HG02884 (cell line): ENCODE results near the gene DNAH1.

ENCODE experiments used
- ATAC-seq: cut with Tn5 transposase; IDR thresholded peaks from one replicate; pipeline ENCODE4 v1.9.1; 2021; ENCODE audit warnings: mild to moderate bottlenecking, moderate library complexity; ENCODE audit not compliant: unreplicated experiment

DNAH1 gene

DNA sequence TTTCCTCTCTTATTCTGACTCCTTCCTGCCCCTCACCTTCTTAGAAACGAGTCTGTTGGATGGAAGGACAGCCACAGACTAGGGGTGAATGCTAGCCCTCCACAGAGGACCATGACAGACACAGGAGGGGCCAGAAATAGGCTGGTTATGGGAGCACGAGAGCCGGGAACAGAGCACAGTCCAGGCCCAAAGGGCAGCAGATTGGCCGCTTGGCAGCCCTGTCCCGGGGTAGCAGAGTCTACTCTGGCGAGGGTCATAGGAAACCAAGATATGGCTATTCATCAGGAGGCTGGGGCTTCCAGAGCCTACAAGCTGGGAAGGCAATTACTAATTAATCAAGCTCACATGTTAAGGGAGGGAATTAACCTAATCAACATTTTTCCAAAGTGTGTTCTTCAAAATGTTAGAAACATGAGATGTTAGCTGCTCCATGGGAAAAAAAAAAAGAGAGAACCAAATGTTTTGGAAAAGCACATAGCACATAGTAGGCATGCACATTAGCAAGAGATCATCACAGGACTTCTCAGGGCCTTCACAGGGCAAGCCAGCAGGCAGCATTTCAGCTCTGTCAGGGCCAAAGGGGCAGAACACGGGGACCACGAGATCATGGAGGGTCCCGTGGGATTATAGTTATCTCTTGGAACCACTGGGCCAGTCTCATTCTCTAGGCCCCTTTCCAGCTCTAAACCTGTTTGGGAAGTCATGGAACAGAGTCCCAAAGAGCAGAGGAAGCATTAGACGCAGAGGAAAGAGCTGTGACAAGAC is 115.5 kb downstream of the DNAH1 start:
- ATAC-seq, result no peak

GRCh38 chr3:52432225-52432624 is 116.1 kb downstream of the DNAH1 start:
- ATAC-seq, result no peak

DNA sequence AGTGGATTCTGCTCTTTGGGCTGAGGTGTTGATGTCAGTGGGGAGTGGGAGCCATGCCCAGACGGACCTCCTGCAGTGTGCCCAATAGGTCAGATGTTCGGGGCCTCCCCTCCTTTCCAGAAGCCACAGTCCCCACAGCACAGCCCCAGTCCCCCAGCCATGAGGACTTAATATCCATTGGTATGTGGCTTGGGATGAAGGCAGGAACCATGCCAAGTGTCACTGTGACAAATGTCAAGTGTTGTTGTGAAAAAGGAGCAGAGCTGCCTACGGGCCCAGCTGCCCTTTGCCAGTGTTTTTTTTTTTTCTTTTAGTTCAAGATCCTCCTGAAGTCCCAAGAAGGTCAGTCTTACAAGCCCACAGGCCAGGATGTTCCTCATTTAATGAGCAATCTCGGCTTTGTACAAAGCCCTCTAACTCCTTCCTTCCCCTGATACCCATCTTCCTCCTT is 116.6 kb downstream of the DNAH1 start:
- no peak for ATAC-seq

GRCh38 chr3:52433328-52433995 is 117.3 kb downstream of the DNAH1 start:
- ATAC-seq, result no peak

DNA sequence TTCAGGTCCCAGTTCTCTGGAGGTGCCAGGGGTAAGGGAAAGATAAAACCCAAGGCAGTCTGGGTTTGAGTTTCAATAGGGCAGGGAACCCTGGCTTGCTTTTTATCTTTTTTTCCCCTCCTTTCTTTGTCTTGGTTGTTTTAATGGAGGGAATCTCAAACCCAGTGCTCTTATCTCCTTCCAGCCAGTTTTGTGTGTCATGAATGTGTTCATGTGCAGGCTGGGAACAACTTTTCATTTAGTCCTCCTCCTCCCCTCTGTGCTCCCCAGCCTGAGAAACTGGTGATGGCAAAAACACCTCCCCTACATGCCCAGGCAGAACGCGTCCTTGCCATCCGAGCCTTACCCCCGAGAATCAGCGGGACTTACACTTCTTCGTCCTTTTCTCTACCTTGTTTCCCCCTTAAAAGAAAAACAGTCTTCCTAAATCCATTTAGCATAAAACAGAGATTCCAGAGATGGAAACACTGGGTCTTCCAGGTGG is 117.9 kb downstream of the DNAH1 start:
- no peak for ATAC-seq

- no peak for ATAC-seq
These were observed 118.5 kb downstream of the DNAH1 start for GRCh38 chr3:52434491-52435115.

GRCh38 chr3:52435246-52436101 is 119.4 kb downstream of the DNAH1 start:
- ATAC-seq, result no peak

DNA sequence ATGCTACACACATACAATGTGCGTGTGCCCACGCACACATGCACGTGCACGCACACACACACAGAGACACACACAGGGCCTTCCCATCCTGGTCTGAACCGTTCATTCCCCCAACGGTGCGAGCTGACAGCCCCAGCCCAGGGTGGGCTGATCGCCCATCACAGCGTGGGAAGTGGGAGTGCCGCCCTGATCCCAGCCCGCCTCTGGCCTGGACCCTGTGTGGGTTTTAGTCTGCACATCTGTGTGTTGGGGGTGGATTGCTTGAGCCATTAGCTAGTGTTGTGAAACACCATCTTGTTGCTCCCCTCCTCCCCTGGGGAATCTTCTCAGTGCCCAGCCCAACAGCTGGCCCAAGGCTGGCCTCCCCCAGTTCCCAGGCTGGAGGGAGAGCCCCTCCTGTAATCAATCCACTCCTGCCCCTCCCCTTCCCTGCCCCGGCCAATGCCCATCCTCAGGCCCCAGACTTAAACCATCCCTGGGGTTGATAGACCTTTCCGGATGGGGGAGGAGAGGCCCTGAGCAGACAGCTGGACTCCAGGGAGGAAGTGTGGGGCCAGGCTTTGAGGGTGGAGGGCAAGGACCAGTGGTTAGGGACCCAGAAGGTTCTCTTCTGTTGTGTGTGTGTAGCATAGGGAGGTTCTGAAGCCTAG is 120.5 kb downstream of the DNAH1 start:
- ATAC-seq, result no peak

DNA sequence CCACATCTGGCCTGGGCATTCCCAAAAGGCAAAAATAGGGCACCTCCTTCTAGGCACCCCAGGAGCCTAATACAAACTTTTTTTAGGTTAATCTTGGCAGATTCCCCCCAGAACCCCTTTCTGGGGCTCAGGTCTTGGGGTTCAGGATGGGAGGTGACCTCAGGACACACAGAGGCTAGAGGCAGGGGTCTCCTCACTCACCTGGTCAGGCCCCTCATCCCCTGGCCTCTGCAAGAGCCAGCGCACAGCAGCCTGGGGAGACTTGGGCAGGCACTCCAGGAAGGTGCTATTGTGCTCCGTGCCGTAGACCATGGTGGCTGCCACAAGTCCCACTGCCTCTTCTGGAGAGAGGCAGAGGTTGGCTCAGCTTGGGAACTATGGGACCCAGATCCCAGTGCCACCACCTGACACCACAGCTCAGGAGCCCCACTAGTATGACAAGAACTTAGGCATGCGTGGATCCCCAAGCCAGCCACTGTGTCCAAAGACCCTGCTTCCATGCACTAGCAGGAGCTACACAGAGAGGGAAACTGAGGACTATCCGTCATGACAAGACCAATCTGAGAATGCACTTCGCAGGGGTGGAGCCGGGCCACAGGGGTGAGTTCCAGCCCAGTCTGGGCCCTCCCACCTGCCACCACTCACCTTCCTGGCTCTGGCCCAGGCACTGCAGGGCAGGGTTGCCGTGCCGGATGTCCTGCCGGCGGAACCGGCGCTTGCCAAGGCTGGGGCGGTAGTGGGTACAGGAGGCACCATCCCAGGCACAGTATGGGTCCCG is 121.4 kb downstream of the DNAH1 start:
- ATAC-seq, result no peak

DNA sequence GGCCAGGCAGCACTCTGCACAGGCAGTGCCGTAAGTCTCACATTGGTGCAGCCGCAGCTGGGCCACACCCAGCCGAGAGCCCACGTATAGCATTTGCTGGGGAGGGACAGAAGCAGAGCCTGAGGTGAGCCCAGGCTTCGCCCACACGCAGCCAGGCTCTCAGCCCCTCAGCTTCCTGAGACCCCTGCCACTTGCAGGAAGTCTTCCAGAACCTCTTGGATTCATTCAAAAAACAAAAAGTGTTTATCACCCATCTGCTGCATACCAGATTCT is 121.9 kb downstream of the DNAH1 start:
- ATAC-seq, result no peak

DNA sequence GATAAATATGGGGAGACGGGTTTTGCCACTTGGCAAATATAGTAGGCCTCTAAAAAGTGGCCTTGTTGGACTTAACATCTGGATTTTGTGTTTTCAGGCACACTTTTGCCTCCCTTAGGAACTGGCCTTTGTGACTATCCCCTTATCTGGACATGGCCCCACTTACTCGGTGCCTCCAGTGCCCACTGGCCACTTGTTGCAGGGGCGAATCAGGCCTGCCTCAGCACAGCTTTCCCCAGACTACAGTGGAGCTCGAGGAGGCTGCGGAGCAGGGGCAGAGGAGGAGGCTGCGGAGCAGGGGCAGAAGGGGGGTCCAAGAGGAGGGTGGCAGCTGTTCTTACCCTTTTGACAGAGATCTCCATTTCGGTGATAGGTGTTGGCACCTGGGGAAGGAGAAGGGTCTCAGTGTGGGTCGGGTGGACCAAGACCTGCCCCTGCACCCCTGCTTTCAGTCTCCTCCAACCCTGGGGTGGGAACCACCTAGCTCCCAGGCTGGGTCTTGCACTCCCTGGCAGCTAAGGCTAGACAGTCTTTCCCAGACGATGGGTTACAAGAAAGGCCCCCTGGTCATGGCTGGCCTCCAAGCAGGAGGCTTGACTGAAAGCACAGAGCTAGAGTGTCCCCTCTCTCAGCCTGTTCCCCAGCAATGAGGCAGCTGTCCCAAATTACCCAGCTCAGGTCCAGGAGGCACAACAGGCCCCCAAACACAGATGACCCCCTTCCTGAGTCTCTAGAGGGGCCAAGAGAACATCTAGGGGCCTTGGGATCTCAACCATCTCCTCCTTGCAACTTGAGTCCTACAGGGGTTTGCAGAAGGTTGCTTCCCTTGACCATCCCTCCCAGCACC is 122.7 kb downstream of the DNAH1 start:
- no peak for ATAC-seq

GRCh38 chr3:52439426-52440248 is 123.5 kb downstream of the DNAH1 start:
- ATAC-seq, result no peak

- no peak for ATAC-seq
These were observed 124.1 kb downstream of the DNAH1 start for GRCh38 chr3:52440249-52440551.

DNA sequence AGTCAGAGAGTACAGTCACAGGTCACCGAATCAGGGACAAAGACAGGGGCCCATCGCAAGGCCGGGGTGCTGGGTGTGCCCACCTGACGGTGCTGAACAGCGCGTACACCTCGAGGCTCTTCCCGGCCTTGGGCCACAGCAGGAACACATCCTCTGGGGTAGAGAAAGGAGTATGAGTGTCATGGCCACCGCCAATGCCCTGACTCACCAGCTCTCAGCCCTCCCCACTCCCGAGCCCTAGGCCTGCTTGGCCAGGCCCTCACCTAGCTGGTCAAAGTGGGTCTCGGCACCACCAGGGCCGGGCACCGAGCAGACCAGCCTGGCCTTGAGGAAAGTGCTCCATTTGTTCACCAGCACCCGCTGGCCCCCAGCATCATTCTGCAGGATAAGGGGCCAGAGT is 124.6 kb downstream of the DNAH1 start:
- ATAC-seq, result no peak

DNA sequence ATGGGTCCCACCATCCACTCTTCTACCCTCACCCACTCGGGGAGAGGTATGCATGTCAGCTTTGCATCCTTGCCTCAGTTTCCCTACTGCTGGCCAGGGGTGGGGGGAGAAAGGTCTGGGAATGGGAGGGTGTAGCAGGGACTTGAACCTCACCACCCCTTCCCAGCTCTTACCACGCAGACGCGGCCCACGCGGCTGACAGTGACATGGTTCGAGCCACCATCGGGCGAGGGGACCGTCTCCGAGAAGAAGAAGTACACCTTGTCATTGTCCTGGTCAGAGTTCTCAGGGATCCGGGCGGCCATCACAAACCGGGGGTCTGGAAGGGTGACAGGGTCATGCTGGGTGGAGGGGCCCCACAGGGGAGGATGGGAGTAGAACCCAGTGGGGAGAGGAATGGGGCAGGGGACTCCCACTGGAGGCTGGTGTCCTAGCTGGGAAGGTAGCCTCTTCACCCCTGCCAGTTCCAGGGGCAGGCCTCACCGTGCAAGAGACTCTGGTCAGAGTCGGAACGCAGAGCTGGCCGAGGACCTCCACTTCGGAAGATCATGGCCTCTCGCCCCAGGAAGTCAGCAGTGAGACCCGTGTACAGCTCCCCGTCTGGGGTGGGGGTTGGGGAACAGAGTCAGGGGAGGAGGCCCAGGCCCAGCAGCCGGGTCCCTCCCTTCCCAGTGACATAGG is 125.1 kb downstream of the DNAH1 start:
- no peak for ATAC-seq

DNA sequence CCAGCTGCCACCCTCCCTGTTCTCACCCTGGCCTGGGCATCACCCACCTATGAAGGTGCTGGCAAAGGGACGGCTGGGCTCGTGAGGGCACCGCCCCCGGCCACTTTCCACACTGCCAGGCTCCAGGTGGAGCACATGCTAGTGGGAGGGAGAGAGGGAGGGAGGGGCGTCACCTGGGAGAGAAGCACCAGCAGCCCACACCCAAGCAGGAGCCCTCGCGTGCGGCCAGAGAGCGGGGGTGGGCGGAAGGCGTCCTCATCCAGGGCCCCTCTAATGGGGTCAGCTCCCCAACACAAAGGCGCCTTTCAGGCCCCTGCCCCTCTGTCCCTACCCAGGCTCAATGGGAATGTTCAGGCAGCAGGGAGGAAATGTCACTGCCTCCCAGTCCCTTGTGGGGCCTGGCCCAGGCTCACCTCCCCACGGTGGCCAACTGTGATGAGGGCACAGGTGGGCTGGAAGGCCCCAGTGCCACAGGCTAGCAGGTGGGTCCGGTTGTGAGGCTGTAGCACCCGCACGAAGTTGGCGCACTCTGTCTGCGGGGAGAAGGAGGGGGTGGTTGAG is 125.7 kb downstream of the DNAH1 start:
- ATAC-seq, result no peak
